ENCODE measurements around the gene KRT33A.

Gene KRT33A

GRCh38 chr17:41327411-41328120 is 23.1 kb downstream of the KRT33A start:
- Histone ChIP-seq H3K27me3 (ENCODE audit: insufficient read depth, low read length) (no peaks in the 10 kb centered on the region), H3K9me2 (ENCODE audit: low read depth, low read length) (no peaks in the 10 kb centered on the region), H3K36me3 (ENCODE audit: insufficient read depth, low read length) (no peaks in the 10 kb centered on the region), H2AFZ (ENCODE audit: low read length) (no peak overlapping the region), H3K4me2 (ENCODE audit: low read length) (no peak overlapping the region), H3K9me3 (ENCODE audit: low read length) (no peaks in the 10 kb centered on the region), H3F3A (ENCODE audit: insufficient read depth, low read length) (no peaks in the 10 kb centered on the region), H3K79me2 (ENCODE audit: insufficient read depth, low read length) (no peaks in the 10 kb centered on the region), H3K27ac (ENCODE audit: low read depth, low read length, poor library complexity, severe bottlenecking) (no peak overlapping the region), H3K9ac (ENCODE audit: low read length) (no peak overlapping the region), H3K4me1 (ENCODE audit: insufficient read depth, low read length, severe bottlenecking) (no peaks in the 10 kb centered on the region), H4K20me1 (ENCODE audit: insufficient read depth, low read length) (no peaks in the 10 kb centered on the region), H3K4me3 (ENCODE audit: low read depth, low read length, poor library complexity, severe bottlenecking) (no peak overlapping the region)
- TF ChIP-seq EZH2 (IDR thresholded peaks at IDR 0.05; ENCODE audit: borderline replicate concordance, low read length) (no peak), CTCF (IDR thresholded peaks at IDR 0.05; ENCODE audit: low read length) (no peak)

- no peaks in the 10 kb centered on the region for H3K79me2 ChIP-seq (ENCODE audit: insufficient read depth, low read length)
- TF ChIP-seq EZH2 (IDR thresholded peaks at IDR 0.05; ENCODE audit: borderline replicate concordance, low read length) (no peak), CTCF (IDR thresholded peaks at IDR 0.05; ENCODE audit: low read length) (no peak)
- no peaks in the 10 kb centered on the region for H3F3A ChIP-seq (ENCODE audit: insufficient read depth, low read length)
- no peaks in the 10 kb centered on the region for H4K20me1 ChIP-seq (ENCODE audit: insufficient read depth, low read length)
- no peaks in the 10 kb centered on the region for H3K9me2 ChIP-seq (ENCODE audit: low read depth, low read length)
- H3K27me3 ChIP-seq (ENCODE audit: insufficient read depth, low read length) = no peaks in the 10 kb centered on the region
- H2AFZ ChIP-seq (ENCODE audit: low read length) = no peak overlapping the region
- H3K9ac ChIP-seq (ENCODE audit: low read length) = no peak overlapping the region
- no peak overlapping the region for H3K4me3 ChIP-seq (ENCODE audit: low read depth, low read length, poor library complexity, severe bottlenecking)
- H3K36me3 ChIP-seq (ENCODE audit: insufficient read depth, low read length) = no peaks in the 10 kb centered on the region
- H3K4me1 ChIP-seq (ENCODE audit: insufficient read depth, low read length, severe bottlenecking) = no peaks in the 10 kb centered on the region
- H3K4me2 ChIP-seq (ENCODE audit: low read length) = no peak overlapping the region
- no peaks in the 10 kb centered on the region for H3K9me3 ChIP-seq (ENCODE audit: low read length)
- no peak overlapping the region for H3K27ac ChIP-seq (ENCODE audit: low read depth, low read length, poor library complexity, severe bottlenecking)
Measured at GRCh38 chr17:41326173-41327145, 24.2 kb downstream of the KRT33A start.

GRCh38 chr17:41325611-41326010 is 25.0 kb downstream of the KRT33A start:
- no peaks in the 10 kb centered on the region for H3K4me1 ChIP-seq (ENCODE audit: insufficient read depth, low read length, severe bottlenecking)
- H3K9me2 ChIP-seq (ENCODE audit: low read depth, low read length) = no peaks in the 10 kb centered on the region
- H3K27me3 ChIP-seq (ENCODE audit: insufficient read depth, low read length) = no peaks in the 10 kb centered on the region
- no peak for TF ChIP-seq CTCF (IDR thresholded peaks at IDR 0.05; ENCODE audit: low read length)
- TF ChIP-seq EZH2 (IDR thresholded peaks at IDR 0.05; ENCODE audit: borderline replicate concordance, low read length) = no peak
- no peak overlapping the region for H2AFZ ChIP-seq (ENCODE audit: low read length)
- no peaks in the 10 kb centered on the region for H4K20me1 ChIP-seq (ENCODE audit: insufficient read depth, low read length)
- H3K36me3 ChIP-seq (ENCODE audit: insufficient read depth, low read length) = no peaks in the 10 kb centered on the region
- H3K79me2 ChIP-seq (ENCODE audit: insufficient read depth, low read length) = no peaks in the 10 kb centered on the region
- H3K4me2 ChIP-seq (ENCODE audit: low read length) = no peak overlapping the region
- H3K4me3 ChIP-seq (ENCODE audit: low read depth, low read length, poor library complexity, severe bottlenecking) = no peak overlapping the region
- H3F3A ChIP-seq (ENCODE audit: insufficient read depth, low read length) = no peaks in the 10 kb centered on the region
- H3K9me3 ChIP-seq (ENCODE audit: low read length) = no peaks in the 10 kb centered on the region
- no peak overlapping the region for H3K27ac ChIP-seq (ENCODE audit: low read depth, low read length, poor library complexity, severe bottlenecking)
- no peak overlapping the region for H3K9ac ChIP-seq (ENCODE audit: low read length)

Measured in OCI-LY1 (cell line).